Progenitor cell of endocrine pancreas (in vitro differentiated cells): ENCODE results near the gene ZMYND11. TPM values are rescaled to one million over a fixed set of nuclear protein-coding genes. Genes with fewer than 3 reads are reported as not detected.

Source experiments
- DNase-seq: peaks from one replicate; pipeline ENCODE4 v3.0.0; 2021; ENCODE audit warnings: low spot score; ENCODE audit not compliant: unreplicated experiment
- H3K27ac Mint-ChIP-seq: 2 replicates; pipeline ENCODE4 v1.8.0; 2021; ENCODE audit warnings: mild to moderate bottlenecking, moderate library complexity, mixed read lengths
- H3K27me3 Mint-ChIP-seq: 2 replicates; pipeline ENCODE4 v1.8.0; 2021; ENCODE audit warnings: mixed read lengths
- H3K36me3 Mint-ChIP-seq: 2 replicates; pipeline ENCODE4 v1.8.0; 2022; ENCODE audit warnings: mixed read lengths; ENCODE audit not compliant: insufficient read depth
- H3K4me1 Mint-ChIP-seq: 2 replicates; pipeline ENCODE4 v1.8.0; 2021; ENCODE audit warnings: low read depth, mixed read lengths
- H3K4me3 Mint-ChIP-seq: 2 replicates; pipeline ENCODE4 v1.8.0; 2021; ENCODE audit warnings: low read depth, mild to moderate bottlenecking, moderate library complexity, mixed read lengths
- H3K9me3 Mint-ChIP-seq: 2 replicates; pipeline ENCODE4 v1.8.0; 2021; ENCODE audit warnings: low read depth, mixed read lengths
- total RNA-seq: library from RNA; stranded (reverse); gene quantifications from 2 replicates; pipeline ENCODE4 v1.2.1, GENCODE V29; 2021
- TF ChIP-seq, protein P1 (sequence below): fragments of 200-600 bp; sonication (generic); IDR thresholded peaks from one replicate; pipeline ENCODE4 v1.5.0; 2021; ENCODE audit warnings: antibody characterized with exemption, mild to moderate bottlenecking; ENCODE audit not compliant: unreplicated experiment

The ZMYND11 gene
- total RNA-seq, 1 donor from 2014 or later = 69.2 TPM

DNA sequence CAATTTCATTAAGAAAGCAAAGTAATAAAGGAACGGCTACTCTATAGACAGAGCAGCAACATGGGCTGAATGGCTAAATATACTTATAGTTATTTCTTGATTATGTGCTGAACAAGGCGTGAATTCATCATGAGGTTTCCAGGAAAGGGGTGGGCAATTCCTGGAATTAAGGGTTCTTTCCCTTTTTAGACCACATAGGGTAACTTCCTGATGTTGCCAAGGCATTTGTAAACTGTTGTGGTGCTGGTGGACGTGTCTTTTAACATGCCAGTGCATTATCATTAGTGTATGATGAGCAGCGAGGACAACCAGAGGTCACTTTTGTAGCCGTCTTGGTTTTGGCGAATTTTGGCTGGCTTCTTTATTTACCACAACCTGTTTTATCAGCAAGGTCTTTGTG, 28.5 kb upstream of the ZMYND11 start:
- Mint-ChIP-seq H3K36me3 (no peaks in the 10 kb centered on the region), H3K27me3 (peaks cover 3% of the 10 kb centered on the region), H3K4me1 (peaks cover 5% of the 10 kb centered on the region), H3K4me3 (no peak overlapping the region), H3K27ac (no peak overlapping the region), H3K9me3 (peaks cover 4% of the 10 kb centered on the region)
- no peak for DNase-seq
- TF ChIP-seq, protein P1, sequence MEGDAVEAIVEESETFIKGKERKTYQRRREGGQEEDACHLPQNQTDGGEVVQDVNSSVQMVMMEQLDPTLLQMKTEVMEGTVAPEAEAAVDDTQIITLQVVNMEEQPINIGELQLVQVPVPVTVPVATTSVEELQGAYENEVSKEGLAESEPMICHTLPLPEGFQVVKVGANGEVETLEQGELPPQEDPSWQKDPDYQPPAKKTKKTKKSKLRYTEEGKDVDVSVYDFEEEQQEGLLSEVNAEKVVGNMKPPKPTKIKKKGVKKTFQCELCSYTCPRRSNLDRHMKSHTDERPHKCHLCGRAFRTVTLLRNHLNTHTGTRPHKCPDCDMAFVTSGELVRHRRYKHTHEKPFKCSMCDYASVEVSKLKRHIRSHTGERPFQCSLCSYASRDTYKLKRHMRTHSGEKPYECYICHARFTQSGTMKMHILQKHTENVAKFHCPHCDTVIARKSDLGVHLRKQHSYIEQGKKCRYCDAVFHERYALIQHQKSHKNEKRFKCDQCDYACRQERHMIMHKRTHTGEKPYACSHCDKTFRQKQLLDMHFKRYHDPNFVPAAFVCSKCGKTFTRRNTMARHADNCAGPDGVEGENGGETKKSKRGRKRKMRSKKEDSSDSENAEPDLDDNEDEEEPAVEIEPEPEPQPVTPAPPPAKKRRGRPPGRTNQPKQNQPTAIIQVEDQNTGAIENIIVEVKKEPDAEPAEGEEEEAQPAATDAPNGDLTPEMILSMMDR = no peak

- TF ChIP-seq, protein P1 = no peak
- Mint-ChIP-seq H3K9me3 (no peaks in the 10 kb centered on the region), H3K36me3 (no peaks in the 10 kb centered on the region), H3K4me1 (peaks cover 19% of the 10 kb centered on the region), H3K27ac (no peak overlapping the region), H3K4me3 (no peak overlapping the region), H3K27me3 (no peaks in the 10 kb centered on the region)
- no peak for DNase-seq
These were observed 23.0 kb upstream of the ZMYND11 start for GRCh38 chr10:112246-112645.

GRCh38 chr10:124874-125273, 10.4 kb upstream of the ZMYND11 start:
- no peak for DNase-seq
- H3K4me1 Mint-ChIP-seq = peaks cover 6% of the 10 kb centered on the region
- H3K36me3 Mint-ChIP-seq = peaks cover 6% of the 10 kb centered on the region
- H3K27ac Mint-ChIP-seq = no peak overlapping the region
- H3K9me3 Mint-ChIP-seq = peaks cover 30% of the 10 kb centered on the region
- no peak overlapping the region for H3K4me3 Mint-ChIP-seq
- H3K27me3 Mint-ChIP-seq = no peaks in the 10 kb centered on the region
- TF ChIP-seq, protein P1 = no peak

DNA sequence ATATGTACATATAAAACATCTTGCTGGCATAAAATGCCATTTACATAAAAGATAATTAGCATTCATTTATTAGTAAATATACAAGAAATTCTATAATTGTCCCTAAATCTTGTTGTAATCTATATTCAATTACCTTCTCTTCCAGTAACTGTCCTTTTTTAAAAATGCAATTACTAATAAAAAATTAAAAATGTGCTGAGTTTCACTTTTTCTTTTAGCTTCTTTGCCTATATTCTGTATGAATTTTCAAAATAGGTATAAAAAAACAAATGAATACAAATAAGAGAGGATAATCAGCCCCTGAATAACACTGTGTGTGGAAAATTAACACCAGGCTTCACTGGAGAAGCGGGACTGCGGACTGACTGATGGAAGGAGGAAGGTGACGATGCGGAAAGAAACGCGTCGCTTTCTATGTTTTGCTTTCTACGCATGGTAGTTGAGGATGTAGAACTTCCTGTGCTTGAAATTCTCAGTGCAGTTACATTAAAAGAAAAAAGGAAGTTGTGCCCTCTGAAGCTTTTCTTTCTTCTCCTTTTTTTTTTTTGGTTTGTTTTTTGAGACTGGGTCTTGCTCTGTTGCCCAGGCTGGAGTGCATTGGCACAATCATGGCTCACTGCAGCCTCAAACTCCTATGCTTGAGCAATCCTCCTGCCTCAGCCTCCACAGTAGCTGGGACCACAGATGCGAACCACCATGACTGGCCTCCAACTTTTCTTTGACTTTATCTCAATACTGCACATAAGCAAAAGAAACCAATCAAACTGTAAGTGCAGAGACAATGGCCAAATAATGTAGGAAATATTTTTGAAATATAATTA, 7.4 kb upstream of the ZMYND11 start:
- Mint-ChIP-seq H3K4me1 (peaks cover 10% of the 10 kb centered on the region), H3K9me3 (peaks cover 10% of the 10 kb centered on the region), H3K36me3 (peaks cover 4% of the 10 kb centered on the region), H3K4me3 (no peak overlapping the region), H3K27ac (no peak overlapping the region), H3K27me3 (no peaks in the 10 kb centered on the region)
- DNase-seq = no peak
- TF ChIP-seq, protein P1 = no peak

DNA sequence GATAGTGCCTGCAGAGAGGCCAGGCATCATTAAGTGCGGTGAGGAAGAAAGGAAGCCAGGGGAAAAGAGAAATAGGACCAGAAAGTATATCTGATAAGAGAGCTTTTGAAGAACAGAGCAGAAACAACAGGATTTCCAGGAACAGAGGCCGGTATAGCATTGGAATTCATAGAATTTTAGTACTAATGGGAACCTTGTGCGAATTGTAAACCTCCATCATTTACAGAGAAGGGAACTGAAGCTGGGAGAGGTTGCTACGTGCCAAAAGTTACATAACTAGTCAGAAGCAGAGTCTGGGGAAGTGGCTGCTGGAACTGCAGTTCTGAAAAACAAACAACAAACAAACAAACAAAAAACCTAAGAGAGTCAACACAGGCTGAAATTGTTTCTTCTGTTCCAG, 5.4 kb upstream of the ZMYND11 start:
- peaks cover 3% of the 10 kb centered on the region for H3K9me3 Mint-ChIP-seq
- H3K36me3 Mint-ChIP-seq = peaks cover 1% of the 10 kb centered on the region
- TF ChIP-seq, protein P1 = no peak
- H3K4me1 Mint-ChIP-seq = peaks cover 24% of the 10 kb centered on the region
- no peaks in the 10 kb centered on the region for H3K27me3 Mint-ChIP-seq
- DNase-seq = no peak
- H3K27ac Mint-ChIP-seq = no peak overlapping the region
- H3K4me3 Mint-ChIP-seq = no peak overlapping the region
